Measurements from ENCODE around the gene LGALS7. TPM values are rescaled to one million over a fixed set of nuclear protein-coding genes. Genes with fewer than 3 reads are reported as not detected.

Gene LGALS7
- total RNA-seq, 2 donors from 2014 or later: not detected

DNA sequence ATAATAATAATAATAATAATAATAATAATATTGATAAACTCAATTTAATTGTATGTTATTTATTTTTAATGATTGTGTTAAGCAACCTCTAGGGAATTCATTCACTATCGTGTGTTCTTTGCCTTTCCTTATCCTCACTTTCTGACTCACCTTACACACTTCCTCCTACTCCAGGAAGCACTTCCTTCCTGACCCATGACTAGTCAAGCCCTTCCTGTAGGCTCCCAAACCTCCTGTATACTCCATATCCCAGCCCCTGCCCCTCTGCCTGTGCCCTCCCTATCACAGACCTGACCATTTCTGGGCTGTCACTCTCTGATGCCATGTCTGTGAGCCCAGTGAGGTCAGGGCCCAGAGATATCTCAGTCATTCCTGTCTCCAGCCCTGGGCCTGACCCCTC lies 31.9 kb upstream of the LGALS7 start:
- intact Hi-C loops (cut with DNase I): no loop called here
- H3K27me3 ChIP-seq: no peaks in the 10 kb centered on the region
- no peak overlapping the region for H3K4me3 ChIP-seq
- H3K9me3 ChIP-seq: no peaks in the 10 kb centered on the region
- TF ChIP-seq POLR2A (IDR thresholded peaks at IDR 0.05): no peak
- TF ChIP-seq, protein P1, sequence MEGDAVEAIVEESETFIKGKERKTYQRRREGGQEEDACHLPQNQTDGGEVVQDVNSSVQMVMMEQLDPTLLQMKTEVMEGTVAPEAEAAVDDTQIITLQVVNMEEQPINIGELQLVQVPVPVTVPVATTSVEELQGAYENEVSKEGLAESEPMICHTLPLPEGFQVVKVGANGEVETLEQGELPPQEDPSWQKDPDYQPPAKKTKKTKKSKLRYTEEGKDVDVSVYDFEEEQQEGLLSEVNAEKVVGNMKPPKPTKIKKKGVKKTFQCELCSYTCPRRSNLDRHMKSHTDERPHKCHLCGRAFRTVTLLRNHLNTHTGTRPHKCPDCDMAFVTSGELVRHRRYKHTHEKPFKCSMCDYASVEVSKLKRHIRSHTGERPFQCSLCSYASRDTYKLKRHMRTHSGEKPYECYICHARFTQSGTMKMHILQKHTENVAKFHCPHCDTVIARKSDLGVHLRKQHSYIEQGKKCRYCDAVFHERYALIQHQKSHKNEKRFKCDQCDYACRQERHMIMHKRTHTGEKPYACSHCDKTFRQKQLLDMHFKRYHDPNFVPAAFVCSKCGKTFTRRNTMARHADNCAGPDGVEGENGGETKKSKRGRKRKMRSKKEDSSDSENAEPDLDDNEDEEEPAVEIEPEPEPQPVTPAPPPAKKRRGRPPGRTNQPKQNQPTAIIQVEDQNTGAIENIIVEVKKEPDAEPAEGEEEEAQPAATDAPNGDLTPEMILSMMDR (IDR thresholded peaks at IDR 0.05): no peak
- ATAC-seq: peak; percentile 15
- H3K4me1 ChIP-seq: no peaks in the 10 kb centered on the region
- WGBS, 2 donors: 54 to 62% methylated on average over 1 of the region's 1 CpG
- DNase-seq: no peak
- H3K36me3 ChIP-seq (replicated peaks in 1 of 2; ENCODE audit: insufficient read depth in 1 of 2, low read depth in 2 of 2): no peaks in the 10 kb centered on the region
- H3K27ac ChIP-seq: no peak overlapping the region

DNA sequence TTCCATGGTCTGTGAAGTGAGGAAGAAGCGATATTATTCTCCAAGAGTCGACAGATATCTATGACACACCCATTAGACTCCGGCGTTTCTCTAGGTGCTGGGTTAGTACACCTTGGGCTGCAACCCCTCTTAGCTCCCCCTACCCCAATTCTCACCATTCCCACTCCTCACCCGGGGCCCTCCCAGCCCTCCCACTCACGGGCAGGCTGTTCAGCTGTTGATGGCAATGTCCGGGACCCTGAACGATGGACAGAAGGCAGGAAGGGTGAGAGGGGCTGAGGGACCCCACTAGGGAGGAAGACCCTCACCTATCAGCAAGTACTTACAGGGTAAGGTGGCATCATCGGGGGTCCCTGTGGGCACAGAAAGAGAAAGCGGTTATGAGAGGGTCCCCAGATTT lies 30.2 kb upstream of the LGALS7 start:
- no peak overlapping the region for H3K4me3 ChIP-seq
- no peaks in the 10 kb centered on the region for H3K4me1 ChIP-seq
- H3K27ac ChIP-seq: no peak overlapping the region
- TF ChIP-seq, protein P1 (IDR thresholded peaks at IDR 0.05): no peak
- TF ChIP-seq POLR2A (IDR thresholded peaks at IDR 0.05): no peak
- no peaks in the 10 kb centered on the region for H3K27me3 ChIP-seq
- H3K9me3 ChIP-seq: no peaks in the 10 kb centered on the region
- ATAC-seq: no peak
- no peak for DNase-seq
- no peaks in the 10 kb centered on the region for H3K36me3 ChIP-seq (replicated peaks in 1 of 2; ENCODE audit: insufficient read depth in 1 of 2, low read depth in 2 of 2)
- intact Hi-C loops (cut with DNase I): no loop called here
- 80 to 88% methylated on average over 9 to 10 of the region's 10 CpGs for WGBS, 2 donors

DNA sequence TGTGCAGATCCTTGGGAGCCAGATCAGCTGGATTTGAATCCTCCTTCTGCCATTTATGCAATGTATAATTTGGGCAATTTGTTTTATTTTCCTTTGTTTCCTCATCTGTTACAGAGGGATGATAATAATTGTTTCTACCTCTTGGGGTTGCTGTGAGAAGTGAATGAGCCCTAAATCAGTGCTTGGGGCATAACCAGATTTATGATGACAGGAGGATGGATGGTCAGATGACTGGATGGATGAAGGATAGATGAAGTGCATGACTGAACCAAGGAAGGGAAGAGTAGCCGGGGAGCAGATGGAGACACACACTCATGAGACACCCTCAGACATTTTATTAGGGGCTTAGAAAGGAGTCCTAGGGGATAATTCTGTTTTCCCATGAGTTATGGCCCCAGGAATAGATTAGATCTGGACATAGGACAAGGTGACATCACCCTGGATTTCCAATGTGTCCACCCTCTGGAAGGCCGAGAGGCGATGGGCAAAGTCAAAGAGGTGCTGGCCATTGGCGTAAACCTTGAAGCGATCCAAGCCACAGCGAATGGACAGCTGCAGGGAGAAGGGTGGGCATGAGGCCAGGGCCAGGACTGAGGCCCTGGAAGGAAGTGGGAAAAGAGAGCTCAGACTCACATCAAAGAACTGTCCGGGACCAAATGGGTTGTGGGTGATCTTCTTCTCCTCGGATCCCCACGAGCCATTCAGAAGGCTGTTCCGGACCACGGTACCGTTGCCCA lies 28.2 kb upstream of the LGALS7 start:
- DNase-seq: no peak
- H3K27me3 ChIP-seq: no peaks in the 10 kb centered on the region
- TF ChIP-seq POLR2A (IDR thresholded peaks at IDR 0.05): no peak
- TF ChIP-seq, protein P1 (IDR thresholded peaks at IDR 0.05): no peak
- no peaks in the 10 kb centered on the region for H3K36me3 ChIP-seq (replicated peaks in 1 of 2; ENCODE audit: insufficient read depth in 1 of 2, low read depth in 2 of 2)
- 91 to 94% methylated on average over 12 of the region's 12 CpGs for WGBS, 2 donors
- H3K4me3 ChIP-seq: no peak overlapping the region
- H3K4me1 ChIP-seq: no peaks in the 10 kb centered on the region
- H3K9me3 ChIP-seq: no peaks in the 10 kb centered on the region
- no peak overlapping the region for H3K27ac ChIP-seq
- intact Hi-C loops (cut with DNase I): no loop called here
- ATAC-seq: no peak

DNA sequence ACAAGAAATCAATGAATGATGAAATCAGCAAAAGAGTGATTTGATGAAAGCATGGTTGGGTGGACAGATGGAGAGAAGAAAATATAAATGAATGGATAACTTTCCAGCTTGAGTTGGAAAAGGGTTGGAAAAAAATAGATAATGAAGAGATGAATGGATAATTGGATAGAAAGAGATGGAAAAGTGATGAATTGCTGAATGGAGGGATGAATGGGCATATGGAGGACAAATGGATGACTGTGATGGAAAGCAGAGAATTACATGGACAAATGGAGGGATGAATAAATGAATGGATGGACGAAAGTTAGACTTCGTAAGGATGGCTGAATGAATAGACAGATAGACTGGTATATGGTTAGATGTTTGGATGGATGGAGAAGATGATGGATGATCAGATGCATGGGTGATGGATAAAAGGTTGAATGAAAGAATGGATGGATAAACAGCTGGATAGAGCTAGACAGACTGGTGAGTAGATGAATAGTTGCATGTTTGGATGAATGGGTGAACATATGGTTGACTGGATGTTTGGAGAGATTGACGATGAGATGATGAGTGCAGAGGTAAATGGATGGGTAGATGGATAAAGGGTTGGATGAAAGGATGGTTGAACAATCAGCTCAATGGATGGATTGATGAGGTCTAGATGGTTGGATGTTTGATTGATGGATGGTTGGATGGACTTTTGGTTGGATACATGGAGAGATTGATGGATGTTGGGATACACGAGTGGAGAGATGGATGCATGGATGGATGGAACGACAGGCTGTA lies 27.4 kb upstream of the LGALS7 start:
- intact Hi-C loops (cut with DNase I): no loop called here
- Histone ChIP-seq H3K4me3 (no peak overlapping the region), H3K27ac (no peak overlapping the region), H3K4me1 (no peaks in the 10 kb centered on the region), H3K27me3 (no peaks in the 10 kb centered on the region), H3K36me3 (replicated peaks in 1 of 2; ENCODE audit: insufficient read depth in 1 of 2, low read depth in 2 of 2) (no peaks in the 10 kb centered on the region), H3K9me3 (no peaks in the 10 kb centered on the region)
- TF ChIP-seq, protein P1 (IDR thresholded peaks at IDR 0.05): no peak
- ATAC-seq (no peak), DNase-seq (no peak)
- 79 to 85% methylated on average over 5 of the region's 5 CpGs for WGBS, 2 donors
